Measurements from ENCODE around the gene FOXC1. TPM values are rescaled to one million over a fixed set of nuclear protein-coding genes. Genes with fewer than 3 reads are reported as not detected.

FOXC1 gene
- total RNA-seq, 1 experiment from 2014 or later = 6.7 TPM

DNA sequence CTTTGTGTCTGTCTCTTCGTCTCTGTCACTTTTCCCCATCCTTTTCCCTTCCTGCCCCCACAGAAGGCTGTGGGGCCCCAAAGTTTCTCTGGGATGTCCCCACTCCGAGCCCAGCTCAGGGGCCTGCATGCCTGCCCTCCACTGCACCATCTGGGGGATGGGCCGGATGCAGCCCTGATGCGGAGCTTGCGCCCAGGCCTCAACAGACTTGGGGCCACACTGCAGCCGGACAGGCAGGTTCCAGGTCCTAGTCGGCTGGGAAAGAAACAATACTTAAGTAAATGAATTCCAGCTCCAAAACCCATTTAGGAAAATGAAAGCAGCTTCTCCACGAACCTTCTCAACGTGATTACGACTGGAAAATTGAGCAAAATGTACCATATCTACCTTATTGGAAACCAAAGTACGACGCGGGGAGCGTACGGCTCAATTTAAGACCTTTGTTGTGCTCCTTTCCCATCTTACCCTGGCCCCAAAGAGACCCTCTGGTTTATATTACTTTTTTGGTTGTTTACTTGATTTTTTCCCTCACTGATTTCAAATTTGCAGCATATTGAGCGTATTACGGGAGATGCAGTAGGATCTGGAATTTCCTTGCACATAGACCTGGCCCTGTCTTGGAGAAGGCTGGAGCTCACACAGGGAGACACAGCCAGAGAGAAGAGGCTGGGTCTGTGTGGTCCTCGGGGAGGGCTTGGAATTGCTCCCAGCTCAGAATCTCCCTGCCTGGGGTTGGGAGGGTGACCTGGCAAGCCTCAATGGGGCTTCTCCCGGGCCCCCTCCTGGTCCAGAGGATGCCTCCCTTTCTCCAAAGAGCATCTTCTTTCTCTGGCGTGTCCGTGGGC, 8.0 kb downstream of the FOXC1 start:
- ChIA-PET POLR2A (no interaction called here), CTCF (interaction anchor here (0.6 kb wide), 1 partner anchor 578 kb away, joined by 3 read pairs; no protein-coding TSS in a partner anchor)
- TF ChIP-seq, protein P1, sequence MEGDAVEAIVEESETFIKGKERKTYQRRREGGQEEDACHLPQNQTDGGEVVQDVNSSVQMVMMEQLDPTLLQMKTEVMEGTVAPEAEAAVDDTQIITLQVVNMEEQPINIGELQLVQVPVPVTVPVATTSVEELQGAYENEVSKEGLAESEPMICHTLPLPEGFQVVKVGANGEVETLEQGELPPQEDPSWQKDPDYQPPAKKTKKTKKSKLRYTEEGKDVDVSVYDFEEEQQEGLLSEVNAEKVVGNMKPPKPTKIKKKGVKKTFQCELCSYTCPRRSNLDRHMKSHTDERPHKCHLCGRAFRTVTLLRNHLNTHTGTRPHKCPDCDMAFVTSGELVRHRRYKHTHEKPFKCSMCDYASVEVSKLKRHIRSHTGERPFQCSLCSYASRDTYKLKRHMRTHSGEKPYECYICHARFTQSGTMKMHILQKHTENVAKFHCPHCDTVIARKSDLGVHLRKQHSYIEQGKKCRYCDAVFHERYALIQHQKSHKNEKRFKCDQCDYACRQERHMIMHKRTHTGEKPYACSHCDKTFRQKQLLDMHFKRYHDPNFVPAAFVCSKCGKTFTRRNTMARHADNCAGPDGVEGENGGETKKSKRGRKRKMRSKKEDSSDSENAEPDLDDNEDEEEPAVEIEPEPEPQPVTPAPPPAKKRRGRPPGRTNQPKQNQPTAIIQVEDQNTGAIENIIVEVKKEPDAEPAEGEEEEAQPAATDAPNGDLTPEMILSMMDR (IDR thresholded peaks at IDR 0.05) = no peak
- TF ChIP-seq TCF7L2 (IDR thresholded peaks at IDR 0.05; ENCODE audit: low read depth, low read length) (no peak), SIN3A (IDR thresholded peaks at IDR 0.05; ENCODE audit: borderline replicate concordance, insufficient read depth, low read depth, low read length) (no peak), POLR2AphosphoS5 (IDR thresholded peaks at IDR 0.05; ENCODE audit: low read depth, low read length) (no peak)
- TF ChIP-seq, protein P2, sequence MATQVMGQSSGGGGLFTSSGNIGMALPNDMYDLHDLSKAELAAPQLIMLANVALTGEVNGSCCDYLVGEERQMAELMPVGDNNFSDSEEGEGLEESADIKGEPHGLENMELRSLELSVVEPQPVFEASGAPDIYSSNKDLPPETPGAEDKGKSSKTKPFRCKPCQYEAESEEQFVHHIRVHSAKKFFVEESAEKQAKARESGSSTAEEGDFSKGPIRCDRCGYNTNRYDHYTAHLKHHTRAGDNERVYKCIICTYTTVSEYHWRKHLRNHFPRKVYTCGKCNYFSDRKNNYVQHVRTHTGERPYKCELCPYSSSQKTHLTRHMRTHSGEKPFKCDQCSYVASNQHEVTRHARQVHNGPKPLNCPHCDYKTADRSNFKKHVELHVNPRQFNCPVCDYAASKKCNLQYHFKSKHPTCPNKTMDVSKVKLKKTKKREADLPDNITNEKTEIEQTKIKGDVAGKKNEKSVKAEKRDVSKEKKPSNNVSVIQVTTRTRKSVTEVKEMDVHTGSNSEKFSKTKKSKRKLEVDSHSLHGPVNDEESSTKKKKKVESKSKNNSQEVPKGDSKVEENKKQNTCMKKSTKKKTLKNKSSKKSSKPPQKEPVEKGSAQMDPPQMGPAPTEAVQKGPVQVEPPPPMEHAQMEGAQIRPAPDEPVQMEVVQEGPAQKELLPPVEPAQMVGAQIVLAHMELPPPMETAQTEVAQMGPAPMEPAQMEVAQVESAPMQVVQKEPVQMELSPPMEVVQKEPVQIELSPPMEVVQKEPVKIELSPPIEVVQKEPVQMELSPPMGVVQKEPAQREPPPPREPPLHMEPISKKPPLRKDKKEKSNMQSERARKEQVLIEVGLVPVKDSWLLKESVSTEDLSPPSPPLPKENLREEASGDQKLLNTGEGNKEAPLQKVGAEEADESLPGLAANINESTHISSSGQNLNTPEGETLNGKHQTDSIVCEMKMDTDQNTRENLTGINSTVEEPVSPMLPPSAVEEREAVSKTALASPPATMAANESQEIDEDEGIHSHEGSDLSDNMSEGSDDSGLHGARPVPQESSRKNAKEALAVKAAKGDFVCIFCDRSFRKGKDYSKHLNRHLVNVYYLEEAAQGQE (IDR thresholded peaks at IDR 0.05; ENCODE audit: insufficient read depth in 1 of 2, low read depth in 2 of 2, low read length in 1 of 2) = no peak
- Histone ChIP-seq H3K4me1 (ENCODE audit: control insufficient read depth, insufficient read depth, low read length) (peaks cover 12% of the 10 kb centered on the region), H3K27ac (ENCODE audit: low read length) (no peak overlapping the region), H3K4me3 (ENCODE audit: low read depth in 2 of 2, low read length in 2 of 2) (no peak overlapping the region), H3K27me3 (ENCODE audit: control insufficient read depth, insufficient read depth, low read length) (no peaks in the 10 kb centered on the region), H3K36me3 (ENCODE audit: control insufficient read depth, insufficient read depth, low read length) (no peaks in the 10 kb centered on the region), H3K9me3 (ENCODE audit: control insufficient read depth, insufficient read depth, low read depth, low read length) (no peaks in the 10 kb centered on the region)
- intact Hi-C loops (cut with micrococcal nuclease; ENCODE audit: unreplicated experiment) = no loop called here
- BruUV-seq (replicated peaks) = no TSS peak
- in situ Hi-C loops (cut with HindIII; ENCODE audit: low pct_unique_long_range_greater_than_20kb, low sequenced_read_pairs) = no loop called here
- no peak for ATAC-seq
- no peak for DNase-seq (ENCODE audit: low read depth, low spot score)

DNA sequence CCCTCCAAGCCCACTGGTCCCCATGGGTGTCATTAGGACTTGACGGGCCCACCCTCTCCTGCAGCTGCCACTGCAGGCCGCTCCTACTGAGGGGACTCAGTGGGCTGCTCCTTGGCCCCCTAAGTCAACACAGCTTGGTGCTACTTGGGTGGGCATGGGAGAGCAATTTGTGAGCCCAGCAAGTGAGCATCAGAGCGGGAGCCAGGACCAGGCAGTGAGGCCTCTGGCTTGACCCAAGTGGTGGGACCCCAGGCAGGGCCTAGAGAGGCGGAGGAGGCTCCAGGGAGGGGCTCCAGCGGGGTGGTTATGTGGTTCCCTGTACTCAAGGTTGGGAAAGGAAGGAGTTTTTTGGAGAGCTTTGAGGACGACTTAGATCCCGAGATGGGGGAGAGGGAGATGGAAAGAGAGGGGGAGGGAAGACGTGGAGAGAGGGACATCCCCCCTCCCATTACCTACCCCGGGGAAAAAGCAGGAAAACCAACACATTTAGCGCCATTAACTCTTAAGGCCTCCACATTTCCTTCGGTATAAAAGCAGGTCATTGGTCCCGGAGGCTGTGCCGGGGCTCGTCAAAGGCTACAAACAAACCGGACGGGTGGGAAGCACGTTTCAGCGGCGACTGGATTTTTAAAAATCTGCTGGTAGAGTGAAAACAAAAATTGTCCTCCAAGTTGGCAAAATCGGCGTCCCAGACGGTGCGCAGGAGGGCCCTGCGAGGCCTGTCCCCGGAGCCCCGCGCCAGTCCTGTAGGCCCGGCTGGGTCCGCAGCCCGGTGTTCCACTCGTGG, 8.8 kb downstream of the FOXC1 start:
- intact Hi-C loops (cut with micrococcal nuclease; ENCODE audit: unreplicated experiment) (no loop called here), in situ Hi-C loops (cut with HindIII; ENCODE audit: low pct_unique_long_range_greater_than_20kb, low sequenced_read_pairs) (no loop called here)
- Histone ChIP-seq H3K27me3 (ENCODE audit: control insufficient read depth, insufficient read depth, low read length) (no peaks in the 10 kb centered on the region), H3K27ac (ENCODE audit: low read length) (no peak overlapping the region), H3K4me1 (ENCODE audit: control insufficient read depth, insufficient read depth, low read length) (peaks cover 4% of the 10 kb centered on the region; the same call in 1 of the 2 replicates), H3K36me3 (ENCODE audit: control insufficient read depth, insufficient read depth, low read length) (no peaks in the 10 kb centered on the region), H3K9me3 (ENCODE audit: control insufficient read depth, insufficient read depth, low read depth, low read length) (no peaks in the 10 kb centered on the region), H3K4me3 (ENCODE audit: low read depth in 2 of 2, low read length in 2 of 2) (no peak overlapping the region)
- TF ChIP-seq SIN3A (IDR thresholded peaks at IDR 0.05; ENCODE audit: borderline replicate concordance, insufficient read depth, low read depth, low read length) (no peak), TCF7L2 (IDR thresholded peaks at IDR 0.05; ENCODE audit: low read depth, low read length) (no peak), POLR2AphosphoS5 (IDR thresholded peaks at IDR 0.05; ENCODE audit: low read depth, low read length) (no peak)
- TF ChIP-seq, protein P2 (IDR thresholded peaks at IDR 0.05; ENCODE audit: insufficient read depth in 1 of 2, low read depth in 2 of 2, low read length in 1 of 2) = no peak
- TF ChIP-seq, protein P1 (IDR thresholded peaks at IDR 0.05) = no peak
- ChIA-PET CTCF (no interaction called here), POLR2A (no interaction called here)
- DNase-seq (ENCODE audit: low read depth, low spot score) (no peak), ATAC-seq (no peak)
- no TSS peak for BruUV-seq (replicated peaks)

Measured in Panc1 (cell line).